Adipose tissue (tissue), 3 donors: Measurements from ENCODE around the gene VCAN. TPM values are rescaled to one million over a fixed set of nuclear protein-coding genes. Genes with fewer than 3 reads are reported as not detected.

Experiments used
- H3K27ac ChIP-seq: one replicate; pipeline ENCODE4 v1.5.1; 2013; ENCODE audit warnings: low read depth, low read length
- WGBS, 3 donors: extraction: QIAGEN DNeasy Blood & Tissue Kit; methylation state at CpG; one replicate each; pipeline ENCODE4 v1.1.7; 2013; 5-methylcytosine and 5-hydroxymethylcytosine counted together
- polyA plus RNA-seq, 3 donors: library from polyadenylated mRNA; stranded (reverse); fragments of 200-250 nt; gene quantifications; one replicate each; pipeline ENCODE4 v1.2.3, GENCODE V29; 2013
- donor health status: healthy with polysubstance abuse.
- donor health status: Bipolar disorder and iron deficiency.
- donor health status: healthy.

Gene VCAN
- polyA plus RNA-seq, 3 donors = 5.0 to 45.3 (median 6.6) TPM

DNA sequence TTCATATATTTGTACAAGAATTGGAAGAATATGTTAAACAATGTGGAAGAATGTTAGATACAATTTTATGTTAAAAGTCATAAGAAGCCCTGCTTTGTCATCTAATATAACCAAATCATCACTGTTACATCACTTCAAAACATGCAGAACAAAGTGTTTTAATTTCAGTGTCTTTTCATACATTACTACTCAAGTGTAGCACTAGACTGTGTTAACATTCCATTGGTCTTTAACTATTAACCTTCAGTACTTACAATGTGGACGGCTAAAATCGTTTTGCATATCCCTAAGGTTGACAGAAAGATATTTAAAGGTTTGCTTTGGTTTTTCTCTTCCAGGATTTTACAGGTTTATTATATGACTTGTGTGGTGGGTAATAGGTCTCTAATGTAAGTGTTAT, 50.9 kb downstream of the VCAN start:
- 32 to 84% (median 83%) methylated on average over 2 of the region's 2 CpGs for WGBS, 3 donors

DNA sequence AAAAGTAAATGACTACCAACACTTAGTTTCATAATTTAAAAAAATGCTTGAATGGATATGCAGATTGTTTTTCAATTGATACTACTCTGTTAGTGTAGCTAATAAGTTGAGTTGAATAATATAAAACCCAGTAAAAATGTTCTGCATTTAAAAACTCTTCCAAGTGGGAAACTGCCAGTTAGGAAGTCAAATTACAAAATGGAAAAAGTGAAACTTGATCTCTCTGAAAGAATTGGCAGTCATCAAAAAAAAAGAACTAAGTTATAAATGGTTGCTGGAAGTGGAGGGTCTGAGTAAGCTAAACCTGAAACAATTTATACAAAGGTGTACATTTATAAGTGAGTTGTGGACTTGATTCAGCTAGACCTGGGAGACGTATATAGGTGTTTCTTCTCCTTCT, 52.4 kb downstream of the VCAN start:
- WGBS, 3 donors = 79 to 90% (median 85%) methylated on average over 1 of the region's 1 CpG
- no peak overlapping the region for H3K27ac ChIP-seq

More for the DNA sequence above, 50.9 kb downstream of the VCAN start:
- no peak overlapping the region for H3K27ac ChIP-seq

DNA sequence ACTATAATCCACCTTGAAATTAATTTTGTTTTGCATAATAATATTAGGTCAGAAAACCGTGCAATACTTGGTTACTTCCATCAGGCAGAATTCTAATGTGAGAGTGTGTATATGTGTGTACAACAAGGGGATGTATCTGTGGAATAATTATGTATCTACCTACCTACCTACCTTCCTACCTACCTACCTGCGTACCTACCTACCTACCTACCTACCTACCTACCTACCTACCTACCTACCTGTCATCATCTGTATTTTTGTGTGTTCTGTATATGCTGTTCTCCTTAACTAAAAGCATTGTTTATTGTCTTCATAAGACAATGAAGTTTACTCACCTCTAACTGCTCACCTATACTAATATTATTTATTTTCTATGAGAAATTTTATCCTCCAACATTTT, 52.8 kb downstream of the VCAN start:
- 87 to 95% (median 90%) methylated on average over 2 of the region's 2 CpGs for WGBS, 3 donors
- no peak overlapping the region for H3K27ac ChIP-seq

DNA sequence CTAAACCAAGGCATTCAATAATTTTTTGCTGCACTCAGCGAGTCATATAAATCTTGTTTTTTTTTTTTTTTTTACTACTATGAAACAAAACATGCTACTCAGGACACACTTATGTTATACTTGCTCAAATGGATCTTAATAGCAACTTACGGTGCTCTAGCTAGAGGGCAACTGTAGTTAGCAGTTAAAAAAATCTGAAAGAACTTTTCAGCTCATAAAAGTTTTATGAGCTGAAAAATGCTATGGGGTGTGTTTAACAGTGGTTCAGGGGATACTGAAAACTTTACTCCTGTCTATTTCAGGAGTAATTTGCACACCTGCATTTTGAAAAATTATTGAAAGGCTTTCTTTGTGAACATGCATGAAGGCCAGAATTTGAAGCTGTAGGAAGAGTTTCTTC, 53.4 kb downstream of the VCAN start:
- 71 to 90% (median 88%) methylated on average over 2 of the region's 2 CpGs for WGBS, 3 donors

DNA sequence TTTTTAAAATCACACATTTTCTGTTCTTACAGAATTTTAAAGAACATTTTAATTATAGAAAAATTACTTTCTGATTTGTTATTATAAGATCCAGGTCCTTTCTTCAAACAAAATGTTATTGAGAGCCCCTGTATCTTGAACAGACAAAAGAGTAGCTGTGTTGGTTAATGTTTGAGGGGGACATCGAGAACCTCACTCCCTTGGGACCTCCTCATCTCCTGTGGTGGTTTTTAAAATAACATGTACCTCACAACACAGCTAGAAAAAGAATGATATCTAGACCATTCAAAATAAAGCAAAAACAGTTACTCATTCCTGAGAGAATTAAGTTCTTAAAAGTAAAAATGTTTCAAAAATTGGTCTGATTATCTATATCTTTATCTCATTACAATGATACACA, 54.7 kb downstream of the VCAN start:
- H3K27ac ChIP-seq = no peak overlapping the region
- 68 to 88% (median 76%) methylated on average over 1 of the region's 1 CpG for WGBS, 3 donors

More for the DNA sequence above, 53.4 kb downstream of the VCAN start:
- no peak overlapping the region for H3K27ac ChIP-seq

DNA sequence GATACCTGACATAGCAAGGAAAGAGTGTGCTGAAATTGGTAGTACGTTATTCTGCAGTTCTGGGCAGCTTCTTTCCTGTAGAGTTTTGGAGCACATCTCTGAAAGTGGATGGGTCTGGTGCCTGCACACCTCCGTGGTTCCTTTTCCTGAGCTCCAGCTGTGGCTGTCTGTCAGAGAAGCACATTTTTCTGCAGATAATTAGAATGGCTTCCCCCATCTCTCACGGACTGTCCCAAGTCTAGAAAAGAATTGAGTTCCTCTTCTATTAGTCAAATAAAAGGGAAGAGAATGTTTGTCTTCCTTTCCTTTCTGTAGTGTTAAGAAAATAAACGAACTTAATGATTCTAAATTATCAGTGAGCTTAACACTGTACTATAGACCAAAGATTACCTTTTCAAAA, 55.7 kb downstream of the VCAN start:
- 37 to 43% (median 42%) methylated on average over 4 of the region's 4 CpGs for WGBS, 3 donors
- H3K27ac ChIP-seq = no peak overlapping the region

DNA sequence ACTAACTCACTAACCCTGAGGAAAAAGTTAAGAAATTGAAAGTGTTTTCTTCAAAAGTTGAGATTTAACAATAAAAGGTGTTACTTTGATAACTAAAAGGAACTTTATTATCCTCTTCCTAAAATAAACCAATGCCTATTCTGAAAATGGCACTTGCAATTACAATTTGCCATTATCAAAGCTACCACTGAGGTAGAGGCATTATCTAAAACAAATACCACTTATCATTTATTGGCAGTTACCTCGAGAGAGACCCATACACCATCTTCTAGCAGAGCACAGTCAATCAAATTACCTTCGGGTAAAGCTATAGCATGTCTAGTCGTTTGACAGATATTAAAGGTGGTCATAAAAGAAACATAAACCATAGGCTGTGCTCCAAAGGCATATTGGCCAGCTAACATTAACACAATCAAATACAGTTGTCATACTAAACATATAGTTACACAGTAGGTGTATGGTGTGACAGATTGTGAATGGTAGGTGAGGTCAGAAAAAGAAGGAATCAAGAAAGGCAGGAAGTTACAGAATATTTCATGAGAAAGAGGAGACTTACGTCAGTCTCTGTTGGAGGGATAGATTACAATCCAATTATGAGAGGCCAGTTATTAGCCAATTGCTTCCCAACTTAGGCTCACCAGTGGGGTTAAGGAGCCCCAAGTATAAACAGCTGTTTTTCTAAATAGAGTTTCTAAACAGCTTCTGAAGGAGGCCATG, 56.3 kb downstream of the VCAN start:
- WGBS, 3 donors = 59 to 76% (median 69%) methylated on average over 4 of the region's 4 CpGs
- H3K27ac ChIP-seq = no peak overlapping the region

DNA sequence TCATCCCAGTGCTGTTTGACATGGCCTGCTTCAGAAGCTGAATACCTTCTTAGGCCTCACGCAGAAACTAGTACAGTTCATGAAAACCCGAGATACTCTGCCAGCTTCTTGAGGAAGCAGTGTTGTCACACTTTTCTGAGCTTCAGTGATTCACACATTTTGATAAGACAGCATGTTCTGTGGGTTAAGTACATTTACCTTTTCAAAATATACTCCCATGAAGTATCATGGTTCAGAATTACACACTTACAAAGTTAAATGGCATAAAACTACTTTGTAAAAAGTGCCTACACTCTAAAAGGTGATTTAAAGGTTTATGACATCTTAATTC, 56.9 kb downstream of the VCAN start:
- 86 to 89% (median 88%) methylated on average over 2 of the region's 2 CpGs for WGBS, 3 donors
- H3K27ac ChIP-seq = no peak overlapping the region

DNA sequence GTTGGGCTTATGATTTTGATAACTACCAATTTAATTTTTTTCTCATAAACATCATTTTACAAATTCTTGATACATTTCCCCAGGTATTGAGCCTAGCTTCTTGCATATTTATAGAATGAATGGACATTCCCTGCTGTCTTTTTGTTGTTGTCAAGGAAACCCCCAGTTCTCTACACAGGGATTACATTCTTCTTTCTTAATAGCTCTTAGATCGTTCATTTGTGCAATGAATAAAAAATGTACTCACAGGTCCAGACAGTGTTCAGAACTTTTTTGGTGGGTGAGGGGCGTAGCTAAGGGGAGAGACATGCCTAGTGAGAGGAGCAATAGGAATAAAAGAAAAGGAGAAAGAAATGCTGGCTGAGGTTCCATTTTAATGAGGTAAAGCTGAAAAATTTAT, 58.6 kb downstream of the VCAN start:
- H3K27ac ChIP-seq = no peak overlapping the region
- WGBS, 3 donors = 63 to 70% (median 68%) methylated on average over 2 of the region's 2 CpGs

DNA sequence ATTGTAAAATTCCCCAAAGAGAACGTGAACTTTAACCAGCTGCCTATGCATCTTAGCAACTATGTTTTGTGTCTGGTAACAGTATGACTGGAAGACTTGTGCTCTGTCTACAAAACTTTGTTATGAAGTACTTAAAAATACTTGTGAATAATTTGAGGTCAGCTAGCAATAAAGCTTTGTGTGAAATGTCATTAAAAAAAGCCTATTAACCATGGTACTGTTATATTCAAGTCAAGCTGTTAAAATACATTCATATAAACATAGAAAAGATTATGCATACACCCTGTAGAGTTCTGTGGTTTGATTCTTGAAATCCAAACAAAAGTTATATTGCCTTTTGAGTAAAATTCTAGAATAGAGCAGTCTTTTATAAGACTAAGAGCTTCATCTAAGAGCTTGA, 60.1 kb downstream of the VCAN start:
- no peak overlapping the region for H3K27ac ChIP-seq
- 78 to 88% (median 87%) methylated on average over 1 of the region's 1 CpG for WGBS, 3 donors

DNA sequence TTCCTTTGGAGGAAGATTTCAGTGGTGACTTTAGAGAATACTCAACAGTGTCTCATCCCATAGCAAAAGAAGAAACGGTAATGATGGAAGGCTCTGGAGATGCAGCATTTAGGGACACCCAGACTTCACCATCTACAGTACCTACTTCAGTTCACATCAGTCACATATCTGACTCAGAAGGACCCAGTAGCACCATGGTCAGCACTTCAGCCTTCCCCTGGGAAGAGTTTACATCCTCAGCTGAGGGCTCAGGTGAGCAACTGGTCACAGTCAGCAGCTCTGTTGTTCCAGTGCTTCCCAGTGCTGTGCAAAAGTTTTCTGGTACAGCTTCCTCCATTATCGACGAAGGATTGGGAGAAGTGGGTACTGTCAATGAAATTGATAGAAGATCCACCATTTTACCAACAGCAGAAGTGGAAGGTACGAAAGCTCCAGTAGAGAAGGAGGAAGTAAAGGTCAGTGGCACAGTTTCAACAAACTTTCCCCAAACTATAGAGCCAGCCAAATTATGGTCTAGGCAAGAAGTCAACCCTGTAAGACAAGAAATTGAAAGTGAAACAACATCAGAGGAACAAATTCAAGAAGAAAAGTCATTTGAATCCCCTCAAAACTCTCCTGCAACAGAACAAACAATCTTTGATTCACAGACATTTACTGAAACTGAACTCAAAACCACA, 67.4 kb downstream of the VCAN start:
- WGBS, 3 donors = 70 to 82% (median 78%) methylated on average over 4 of the region's 4 CpGs

DNA sequence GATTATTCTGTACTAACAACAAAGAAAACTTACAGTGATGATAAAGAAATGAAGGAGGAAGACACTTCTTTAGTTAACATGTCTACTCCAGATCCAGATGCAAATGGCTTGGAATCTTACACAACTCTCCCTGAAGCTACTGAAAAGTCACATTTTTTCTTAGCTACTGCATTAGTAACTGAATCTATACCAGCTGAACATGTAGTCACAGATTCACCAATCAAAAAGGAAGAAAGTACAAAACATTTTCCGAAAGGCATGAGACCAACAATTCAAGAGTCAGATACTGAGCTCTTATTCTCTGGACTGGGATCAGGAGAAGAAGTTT, 67.9 kb downstream of the VCAN start:
- WGBS, 3 donors = 94 to 98% (median 95%) methylated on average over 1 of the region's 1 CpG
- no peak overlapping the region for H3K27ac ChIP-seq

More for the DNA sequence above, 67.4 kb downstream of the VCAN start:
- no peak overlapping the region for H3K27ac ChIP-seq

DNA sequence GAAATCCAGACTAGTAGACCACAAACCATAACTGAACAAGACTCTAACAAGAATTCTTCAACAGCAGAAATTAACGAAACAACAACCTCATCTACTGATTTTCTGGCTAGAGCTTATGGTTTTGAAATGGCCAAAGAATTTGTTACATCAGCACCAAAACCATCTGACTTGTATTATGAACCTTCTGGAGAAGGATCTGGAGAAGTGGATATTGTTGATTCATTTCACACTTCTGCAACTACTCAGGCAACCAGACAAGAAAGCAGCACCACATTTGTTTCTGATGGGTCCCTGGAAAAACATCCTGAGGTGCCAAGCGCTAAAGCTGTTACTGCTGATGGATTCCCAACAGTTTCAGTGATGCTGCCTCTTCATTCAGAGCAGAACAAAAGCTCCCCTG, 68.6 kb downstream of the VCAN start:
- H3K27ac ChIP-seq = no peak overlapping the region
- 77 to 95% (median 88%) methylated on average over 2 of the region's 2 CpGs for WGBS, 3 donors

DNA sequence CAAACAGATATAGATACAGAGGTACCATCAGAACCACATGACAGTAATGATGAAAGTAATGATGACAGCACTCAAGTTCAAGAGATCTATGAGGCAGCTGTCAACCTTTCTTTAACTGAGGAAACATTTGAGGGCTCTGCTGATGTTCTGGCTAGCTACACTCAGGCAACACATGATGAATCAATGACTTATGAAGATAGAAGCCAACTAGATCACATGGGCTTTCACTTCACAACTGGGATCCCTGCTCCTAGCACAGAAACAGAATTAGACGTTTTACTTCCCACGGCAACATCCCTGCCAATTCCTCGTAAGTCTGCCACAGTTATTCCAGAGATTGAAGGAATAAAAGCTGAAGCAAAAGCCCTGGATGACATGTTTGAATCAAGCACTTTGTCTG, 69.2 kb downstream of the VCAN start:
- 76 to 88% (median 81%) methylated on average over 3 of the region's 3 CpGs for WGBS, 3 donors
- H3K27ac ChIP-seq = no peak overlapping the region

DNA sequence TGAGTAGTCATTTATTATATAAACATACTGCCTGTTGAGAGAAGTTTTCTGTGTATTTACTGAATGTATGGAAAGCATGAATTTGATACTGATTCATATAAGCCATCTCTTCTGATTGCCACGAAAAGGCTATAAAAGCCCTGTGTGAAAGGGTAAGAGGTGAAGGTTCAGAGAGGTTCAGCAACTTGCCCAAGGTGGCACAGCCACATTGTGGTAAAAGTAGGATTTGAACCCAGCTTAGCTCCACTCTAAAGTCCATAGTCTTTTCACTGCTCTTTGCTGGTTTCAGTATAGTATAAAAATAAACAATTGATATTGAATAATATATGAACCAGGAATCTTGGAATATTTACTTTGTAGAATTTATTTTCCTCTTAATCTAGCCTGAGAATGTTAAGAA, 71.3 kb downstream of the VCAN start:
- no peak overlapping the region for H3K27ac ChIP-seq
- WGBS, 3 donors = 52 to 84% (median 80%) methylated on average over 1 of the region's 1 CpG

DNA sequence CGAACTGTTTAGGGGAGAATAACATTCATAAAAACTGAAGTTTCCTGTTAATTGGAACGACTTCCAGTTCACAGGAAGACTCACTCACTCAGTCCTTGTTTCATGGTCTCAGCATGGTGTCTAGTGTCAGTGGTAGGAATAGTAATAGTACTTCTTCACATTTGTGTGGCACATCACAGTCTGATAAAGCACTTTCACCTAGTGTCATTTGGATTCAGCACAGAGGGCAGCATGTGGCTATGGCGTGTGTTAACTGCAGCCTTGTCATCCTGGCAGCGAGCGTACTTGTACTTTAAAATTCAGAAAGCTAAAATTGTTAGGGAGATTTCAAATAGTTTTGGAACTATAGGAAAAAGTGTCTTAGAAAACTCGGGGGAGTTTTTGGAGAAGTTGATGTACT, 72.4 kb downstream of the VCAN start:
- H3K27ac ChIP-seq = no peak overlapping the region
- WGBS, 3 donors = 59 to 69% (median 66%) methylated on average over 6 of the region's 6 CpGs

DNA sequence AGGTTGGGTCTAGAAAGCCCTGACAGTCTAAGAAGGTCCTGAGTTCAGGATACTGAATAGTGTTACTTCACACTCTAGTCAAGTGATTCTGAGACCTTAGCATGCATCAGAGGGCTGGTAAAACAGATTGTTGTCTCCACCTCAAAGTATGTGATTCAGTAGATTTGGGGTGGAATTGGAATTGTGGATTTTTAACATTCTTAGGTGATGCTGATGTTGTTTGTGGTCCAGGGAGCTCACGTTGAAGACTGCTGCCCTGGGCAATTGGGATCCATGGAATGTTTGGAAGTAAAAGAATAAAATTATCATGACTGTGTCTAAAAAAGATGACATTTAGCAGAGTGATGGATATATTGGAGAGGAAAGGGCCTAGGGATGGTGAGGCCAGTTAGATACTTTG, 75.6 kb downstream of the VCAN start:
- H3K27ac ChIP-seq = no peak overlapping the region
- WGBS, 3 donors = 84 to 97% (median 84%) methylated on average over 1 of the region's 1 CpG

DNA sequence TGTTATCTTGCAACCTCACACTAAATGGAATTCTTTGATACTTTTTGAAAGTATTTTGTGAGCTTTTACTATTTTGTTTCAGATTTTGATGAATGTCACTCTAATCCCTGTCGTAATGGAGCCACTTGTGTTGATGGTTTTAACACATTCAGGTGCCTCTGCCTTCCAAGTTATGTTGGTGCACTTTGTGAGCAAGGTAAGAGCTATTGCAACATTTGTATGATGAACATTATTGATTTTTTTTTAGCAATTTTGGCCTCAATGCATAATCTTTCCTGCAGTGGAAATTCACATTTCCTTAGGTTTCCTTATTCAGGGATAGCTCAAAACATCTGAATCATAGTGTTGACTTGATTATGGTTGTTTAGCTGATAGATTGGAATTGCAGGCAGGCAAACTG, 76.3 kb downstream of the VCAN start:
- 86 to 94% (median 93%) methylated on average over 1 of the region's 1 CpG for WGBS, 3 donors

DNA sequence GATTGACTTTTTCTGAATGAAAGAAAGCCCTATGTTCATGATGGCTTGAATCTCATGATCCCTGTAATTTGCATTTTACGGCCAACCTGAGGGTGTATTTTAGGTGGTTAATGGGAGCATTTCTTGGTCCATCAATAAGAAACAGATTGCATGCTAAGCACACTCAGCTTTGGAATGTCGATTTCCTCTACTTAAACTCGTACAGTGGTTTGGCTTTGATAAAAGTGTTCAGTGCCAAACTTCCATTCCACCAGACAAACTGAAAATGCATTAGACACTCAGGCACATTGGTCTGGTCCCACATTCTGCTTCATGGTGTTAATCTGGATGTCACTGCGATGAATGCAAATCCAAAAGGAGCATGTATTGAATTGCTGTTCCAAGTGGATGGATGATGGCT, 77.0 kb downstream of the VCAN start:
- no peak overlapping the region for H3K27ac ChIP-seq
- WGBS, 3 donors = 59 to 75% (median 74%) methylated on average over 4 of the region's 4 CpGs

More for the DNA sequence above, 76.3 kb downstream of the VCAN start:
- no peak overlapping the region for H3K27ac ChIP-seq

DNA sequence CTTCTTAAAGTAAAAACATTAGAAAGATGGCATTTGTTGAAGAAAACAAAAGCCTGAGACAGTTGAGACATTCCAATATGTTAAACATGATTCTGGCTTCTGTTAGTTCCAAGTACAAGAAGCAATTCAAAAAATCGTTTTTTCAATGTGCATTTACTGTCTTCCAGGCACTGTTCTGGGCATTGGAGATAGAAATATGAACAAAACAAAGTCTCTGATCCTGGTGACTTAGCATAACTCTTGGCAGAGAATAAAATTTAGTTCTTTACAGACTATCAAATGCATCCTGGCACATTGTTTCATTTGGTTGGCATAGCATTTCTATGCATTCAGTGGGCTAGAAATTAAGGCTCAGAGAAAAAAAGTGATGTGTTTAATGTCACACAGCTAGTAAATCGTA, 77.5 kb downstream of the VCAN start:
- WGBS, 3 donors = 31 to 64% (median 43%) methylated on average over 2 of the region's 2 CpGs
- no peak overlapping the region for H3K27ac ChIP-seq
